Cardiac septum (tissue), 1 donor: Measurements from ENCODE around the gene PHKG2. TPM values are rescaled to one million over a fixed set of nuclear protein-coding genes. Genes with fewer than 3 reads are reported as not detected.
A peak's percentile ranks its signal among the peaks of the same experiment; 100 is the strongest.

Experiments
- DNase-seq: peaks from one replicate; pipeline ENCODE4 v3.0.0-alpha.2; 2020; ENCODE audit warnings: low spot score
- intact Hi-C: fragments of 100-400 bp; cut with DNase I; formaldehyde crosslinking; loops from one replicate; pipeline ENCODE4 v1.14.0; 2022
- total RNA-seq: library from RNA; stranded (reverse); fragmentation: NEBNext Ultra II Directional; extraction: Animal tissue kit (Norgen Biotek cat#: 25700); gene quantifications from one replicate; pipeline ENCODE4 v1.2.1, GENCODE V29; 2021
- donor health status: DM: no; HTN: no; CAD: no.

The PHKG2 gene
- total RNA-seq, 1 donor from 2014 or later: 13.2 TPM

DNA sequence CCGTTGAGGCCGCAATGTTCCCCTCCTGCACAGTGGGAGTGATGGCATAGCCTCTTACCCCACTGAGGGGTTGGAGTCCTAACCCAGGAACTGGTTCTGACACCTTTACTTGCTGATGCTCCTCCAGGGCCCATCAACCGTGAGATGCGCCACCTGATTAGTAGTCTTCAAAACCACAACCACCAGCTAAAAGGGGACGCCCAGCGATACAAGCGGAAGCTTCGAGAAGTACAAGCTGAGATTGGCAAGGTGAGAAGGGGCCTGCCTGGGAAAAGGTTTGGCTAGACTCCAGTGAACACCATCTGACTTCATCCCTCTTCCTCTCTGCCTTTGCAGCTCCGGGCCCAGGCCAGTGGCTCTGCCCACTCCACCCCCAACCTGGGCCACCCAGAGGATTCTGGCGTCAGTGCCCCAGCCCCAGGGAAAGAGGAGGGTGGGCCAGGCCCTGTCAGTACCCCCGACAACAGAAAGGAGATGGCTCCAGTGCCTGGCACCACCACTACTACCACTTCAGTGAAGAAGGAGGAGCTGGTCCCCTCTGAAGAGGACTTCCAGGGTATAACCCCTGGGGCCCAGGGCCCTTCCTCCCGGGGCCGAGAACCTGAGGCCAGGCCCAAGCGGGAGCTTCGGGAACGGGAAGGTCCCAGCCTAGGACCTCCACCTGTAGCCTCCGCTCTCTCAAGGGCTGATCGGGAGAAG, 19.7 kb downstream of the PHKG2 start:
- intact Hi-C loops: no loop called here
- DNase-seq: no peak

DNA sequence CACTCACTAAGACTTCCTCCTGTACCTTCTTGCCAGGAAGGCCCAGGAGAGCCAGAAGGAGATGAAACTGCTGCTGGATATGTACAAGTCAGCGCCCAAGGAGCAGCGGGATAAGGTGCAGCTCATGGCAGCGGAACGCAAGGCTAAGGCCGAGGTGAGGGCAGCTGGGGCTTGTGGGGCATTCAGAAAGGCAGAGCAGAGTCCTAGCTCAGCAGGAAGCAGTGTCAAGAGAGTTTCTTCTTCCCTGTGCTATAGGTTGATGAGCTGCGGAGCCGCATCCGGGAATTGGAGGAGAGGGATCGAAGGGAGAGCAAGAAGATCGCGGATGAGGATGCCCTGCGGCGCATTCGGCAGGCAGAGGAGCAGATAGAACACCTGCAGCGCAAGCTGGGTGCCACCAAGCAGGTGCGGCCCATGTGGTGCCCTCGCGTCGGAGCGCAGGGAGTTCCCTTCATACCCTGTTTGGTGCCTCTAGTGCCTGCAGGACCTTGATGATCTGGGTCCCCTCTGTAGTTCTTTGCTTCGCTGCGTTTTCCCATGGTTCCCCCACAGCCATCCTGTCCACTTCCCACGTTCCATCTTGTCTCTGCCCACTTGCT, 20.5 kb downstream of the PHKG2 start:
- DNase-seq: no peak
- intact Hi-C loops: no loop called here

DNA sequence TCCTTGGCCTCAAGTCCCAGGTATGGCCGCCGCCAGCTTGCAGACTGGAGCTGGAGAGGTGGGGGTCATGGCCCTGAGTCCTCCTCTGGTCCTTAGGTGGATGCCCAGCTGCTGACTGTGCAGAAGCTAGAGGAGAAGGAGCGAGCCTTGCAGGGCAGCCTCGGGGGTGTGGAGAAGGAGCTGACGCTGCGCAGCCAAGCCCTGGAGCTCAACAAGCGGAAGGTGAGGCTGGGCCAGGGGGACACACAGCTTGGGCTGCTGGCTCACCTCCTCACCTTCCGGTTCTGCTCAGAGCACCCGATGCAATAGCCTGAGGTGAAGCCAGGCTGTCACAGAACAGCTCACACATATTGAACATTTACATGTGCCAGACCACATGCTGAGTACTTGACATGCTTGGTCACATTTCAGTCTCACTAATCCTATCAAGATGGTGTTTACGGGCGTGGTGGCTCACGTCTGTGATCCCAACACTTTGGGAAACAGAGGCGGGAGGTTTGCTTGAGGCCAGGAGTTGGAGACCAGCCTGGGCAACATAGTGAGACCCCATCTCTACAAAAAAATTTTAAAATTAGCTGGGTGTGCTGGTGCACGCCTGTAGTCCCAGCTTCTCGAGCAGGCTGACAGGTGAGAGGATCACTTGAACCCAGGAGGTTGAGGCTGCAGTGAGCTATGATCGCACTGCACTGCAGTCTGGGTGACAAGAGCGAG, 21.3 kb downstream of the PHKG2 start:
- intact Hi-C loops: no loop called here
- DNase-seq: no peak

DNA sequence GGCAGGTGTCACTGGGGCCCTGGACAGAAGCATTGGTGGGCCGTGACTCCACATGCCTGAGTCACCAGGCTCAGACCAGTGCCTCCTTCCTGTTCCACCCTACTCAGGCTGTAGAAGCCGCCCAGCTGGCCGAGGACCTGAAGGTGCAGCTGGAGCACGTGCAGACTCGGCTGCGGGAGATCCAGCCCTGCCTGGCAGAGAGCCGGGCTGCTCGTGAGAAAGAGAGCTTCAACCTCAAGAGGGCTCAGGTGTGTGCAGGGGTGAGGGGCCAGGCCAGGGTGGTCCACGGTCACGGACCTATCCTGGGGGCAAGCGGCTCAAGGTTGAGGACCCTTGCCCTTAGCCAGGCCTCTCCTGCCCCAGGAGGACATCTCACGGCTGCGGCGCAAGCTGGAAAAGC, 23.5 kb downstream of the PHKG2 start:
- intact Hi-C loops: no loop called here
- no peak for DNase-seq

DNA sequence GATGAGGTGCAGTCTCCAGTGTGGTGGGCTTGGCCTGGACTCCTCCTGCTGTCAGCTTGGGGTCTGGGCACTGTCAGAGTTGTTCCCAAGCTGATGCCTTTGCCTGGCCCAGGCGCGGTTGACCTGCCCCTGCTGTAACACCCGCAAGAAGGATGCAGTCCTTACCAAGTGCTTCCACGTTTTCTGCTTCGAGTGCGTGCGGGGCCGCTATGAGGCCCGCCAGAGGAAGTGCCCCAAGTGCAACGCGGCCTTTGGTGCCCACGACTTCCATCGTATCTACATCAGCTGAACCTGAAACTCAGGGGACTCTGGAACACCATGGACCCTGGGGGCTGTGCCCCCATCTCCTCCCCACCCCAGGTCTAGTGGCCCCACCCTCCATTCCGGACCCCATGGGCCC, 25.6 kb downstream of the PHKG2 start:
- DNase-seq: no peak
- intact Hi-C loops: no loop called here

DNA sequence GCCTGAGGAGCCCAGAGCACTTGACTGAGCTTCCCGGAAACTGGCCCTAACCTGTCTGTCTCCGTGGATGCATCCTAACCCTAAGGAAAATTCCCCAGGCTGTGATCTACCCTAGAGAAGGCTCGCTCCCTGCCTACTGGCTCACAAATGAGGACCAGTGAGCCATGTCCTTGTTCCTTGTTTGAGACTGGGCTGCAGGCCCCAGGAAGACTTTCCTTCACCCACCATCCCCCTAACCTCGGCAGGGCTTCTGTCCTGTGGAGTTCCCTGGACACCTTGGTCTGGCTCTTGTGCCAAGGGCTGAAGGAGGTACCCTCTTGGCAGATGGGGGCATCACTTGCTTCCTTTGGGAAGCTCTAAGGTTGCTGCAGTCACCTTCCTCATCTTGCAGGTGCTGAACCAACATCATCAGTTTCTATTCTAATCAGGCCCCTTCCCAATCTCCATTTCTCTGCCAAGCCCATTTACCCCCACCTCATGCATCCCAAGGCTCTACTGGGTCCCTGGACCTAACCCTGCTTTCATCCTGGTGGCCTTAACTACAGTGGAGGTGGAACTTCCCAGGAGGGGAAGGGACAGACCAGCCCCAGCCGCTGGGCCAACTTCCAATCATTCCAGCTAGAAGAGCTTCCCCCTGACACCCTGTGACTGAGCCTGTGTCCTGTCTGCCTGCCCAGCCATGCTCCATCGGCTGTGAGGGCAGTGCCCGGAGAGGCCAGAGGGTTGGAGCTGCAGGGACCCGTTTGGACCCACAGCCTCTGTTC, 26.3 kb downstream of the PHKG2 start:
- intact Hi-C loops: loop anchor here (5.0 kb wide), 1 partner anchor 98 kb away; no protein-coding TSS in a partner anchor

DNA sequence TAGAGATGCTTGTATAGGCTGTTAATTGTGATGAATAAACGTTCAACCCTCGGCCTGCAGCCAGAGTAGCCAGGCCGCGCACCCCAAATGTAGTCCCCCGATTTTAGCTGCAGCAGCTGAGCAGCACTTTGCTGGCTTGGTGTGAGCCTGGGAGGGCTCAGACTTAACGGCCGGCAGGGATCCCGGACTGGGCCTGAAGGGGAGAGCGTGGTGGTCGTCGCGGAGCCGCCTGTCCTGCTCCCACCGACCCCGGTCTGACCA, 26.8 kb downstream of the PHKG2 start:
- intact Hi-C loops: loop anchor here (5.0 kb wide), 1 partner anchor 97 kb away; no protein-coding TSS in a partner anchor
- DNase-seq: no peak

More for the DNA sequence above, 26.3 kb downstream of the PHKG2 start:
- peak; percentile 80 for DNase-seq

DNA sequence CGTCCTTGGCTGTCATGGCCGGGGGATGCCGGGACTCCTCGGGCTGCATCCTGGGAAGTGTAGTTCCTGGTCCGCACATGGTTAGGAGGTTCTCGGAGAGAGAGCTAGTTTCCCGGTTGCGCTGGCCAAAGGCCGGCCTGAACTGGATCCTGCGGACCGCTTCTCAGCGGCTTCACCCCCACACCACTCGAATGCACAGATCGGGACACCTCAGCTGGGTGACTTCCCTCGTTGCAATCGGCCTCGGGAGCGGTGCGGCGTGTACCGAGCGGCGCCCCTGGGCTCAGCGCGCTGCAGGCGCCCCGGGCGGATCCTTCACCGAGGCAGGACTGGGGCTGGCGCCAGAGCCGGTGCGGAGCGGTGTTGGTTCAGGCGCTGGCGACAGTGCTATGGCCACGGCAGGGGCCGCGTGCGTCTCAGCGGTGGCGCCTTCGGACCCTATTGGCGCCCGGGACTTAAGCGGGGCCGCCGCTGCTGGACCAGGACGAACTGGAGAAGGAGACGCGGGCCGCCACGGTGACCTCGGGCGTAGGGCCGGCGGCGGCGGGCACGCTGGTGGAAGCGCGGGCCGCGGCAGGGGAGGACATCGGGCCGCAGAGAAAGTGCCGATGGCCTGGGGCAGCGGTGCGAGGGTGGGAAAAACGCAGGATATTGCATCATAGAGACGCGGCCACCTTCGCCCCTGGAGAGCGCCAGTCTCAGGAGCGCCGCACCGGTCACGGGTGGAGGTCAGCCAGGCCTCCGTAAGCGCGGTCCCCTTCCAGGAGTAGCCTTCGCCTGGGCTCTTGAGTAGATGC, 27.4 kb downstream of the PHKG2 start:
- intact Hi-C loops: loop anchor here (5.0 kb wide), 1 partner anchor 97 kb away; no protein-coding TSS in a partner anchor
- peak; percentile 90 for DNase-seq

DNA sequence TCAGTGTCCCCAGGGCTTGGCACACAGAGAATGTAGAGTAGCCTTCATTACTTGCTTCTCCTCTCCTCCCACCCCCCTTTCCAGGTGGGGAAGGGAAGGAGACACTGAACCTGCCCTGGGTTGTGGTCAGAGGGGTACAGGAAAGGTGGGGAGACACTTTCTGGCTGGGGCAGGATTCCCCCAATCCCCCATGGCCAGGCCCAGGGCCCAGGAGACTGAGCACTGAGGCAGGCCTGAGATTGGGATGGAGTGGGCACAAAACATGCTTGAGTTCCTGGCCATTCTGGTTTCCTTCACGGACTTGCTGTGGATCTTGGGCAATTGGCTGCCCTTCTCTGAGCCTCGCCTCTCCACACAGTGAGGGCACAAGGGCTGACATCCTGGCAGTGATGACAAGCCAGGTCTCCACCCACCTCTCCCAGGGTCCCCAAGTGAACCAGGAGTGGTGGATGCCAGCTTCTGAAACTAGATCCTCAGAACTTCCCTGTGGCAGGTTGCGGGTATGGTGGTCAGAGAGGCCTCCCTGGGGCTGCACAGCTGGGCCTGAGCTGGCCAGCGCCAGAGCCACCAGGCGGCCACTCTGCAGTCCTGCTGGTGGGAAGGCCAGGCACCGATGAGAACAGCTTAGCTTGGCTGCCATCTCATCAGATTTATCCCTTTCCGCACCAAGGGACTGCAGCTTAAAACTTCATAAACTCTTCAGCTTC, 29.5 kb downstream of the PHKG2 start:
- no peak for DNase-seq
- intact Hi-C loops: loop anchor here (5.0 kb wide), 1 partner anchor 95 kb away; no protein-coding TSS in a partner anchor

DNA sequence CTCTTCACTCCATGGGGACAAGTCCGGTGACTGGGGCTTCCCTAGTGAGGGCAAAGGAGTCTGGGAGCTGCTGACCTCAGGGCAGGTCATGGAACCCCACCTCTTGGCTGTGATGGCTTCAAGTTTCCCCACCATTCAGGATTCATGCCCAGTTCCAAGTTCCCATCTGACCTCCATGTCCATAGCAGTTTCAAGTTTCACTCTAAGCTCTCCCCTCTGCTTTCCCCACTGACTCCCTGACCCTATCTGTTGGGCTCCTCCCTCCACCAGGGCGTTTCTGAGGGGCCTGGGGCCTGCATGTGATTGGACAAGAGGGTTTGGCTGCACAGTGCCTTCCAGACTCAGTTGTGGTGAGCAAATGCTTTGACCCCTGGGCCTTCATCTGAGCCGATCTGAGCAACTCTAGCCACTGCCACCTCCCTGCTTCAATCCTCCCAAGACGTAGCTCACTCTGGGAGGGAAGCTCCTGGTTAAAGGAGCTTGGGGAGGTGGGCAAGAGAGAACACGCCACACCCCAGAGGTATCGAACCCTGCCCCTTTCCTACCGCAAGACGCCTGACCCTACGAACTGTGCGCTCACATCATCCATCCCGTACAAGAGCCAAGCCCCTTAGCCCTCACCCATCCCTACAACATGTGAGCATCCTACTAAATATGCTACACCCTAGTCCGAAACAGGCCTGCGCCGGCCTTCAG, 30.5 kb downstream of the PHKG2 start:
- intact Hi-C loops: loop anchor here (5.0 kb wide), 1 partner anchor 94 kb away; no protein-coding TSS in a partner anchor
- DNase-seq: no peak

DNA sequence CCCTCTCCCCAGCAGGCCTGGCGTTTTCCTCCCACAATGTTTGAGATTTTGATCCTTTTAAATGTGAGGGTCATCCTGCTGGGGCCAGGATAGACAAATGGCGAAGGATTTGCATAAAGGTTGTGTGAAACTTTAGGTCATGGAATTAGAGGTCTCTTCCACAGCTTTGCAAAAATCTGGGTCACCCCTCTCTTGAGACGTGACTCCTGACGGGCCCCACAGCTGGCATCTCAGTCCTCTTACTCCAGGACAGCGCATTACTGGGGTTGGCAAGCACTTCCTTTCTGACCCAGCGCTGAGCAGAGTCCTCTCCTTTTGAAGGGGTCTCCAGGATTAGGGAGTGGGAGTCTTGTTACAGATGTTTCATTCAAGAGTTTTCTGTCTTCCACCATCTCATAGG, 31.4 kb downstream of the PHKG2 start:
- intact Hi-C loops: loop anchor here (5.0 kb wide), 1 partner anchor 93 kb away; no protein-coding TSS in a partner anchor

DNA sequence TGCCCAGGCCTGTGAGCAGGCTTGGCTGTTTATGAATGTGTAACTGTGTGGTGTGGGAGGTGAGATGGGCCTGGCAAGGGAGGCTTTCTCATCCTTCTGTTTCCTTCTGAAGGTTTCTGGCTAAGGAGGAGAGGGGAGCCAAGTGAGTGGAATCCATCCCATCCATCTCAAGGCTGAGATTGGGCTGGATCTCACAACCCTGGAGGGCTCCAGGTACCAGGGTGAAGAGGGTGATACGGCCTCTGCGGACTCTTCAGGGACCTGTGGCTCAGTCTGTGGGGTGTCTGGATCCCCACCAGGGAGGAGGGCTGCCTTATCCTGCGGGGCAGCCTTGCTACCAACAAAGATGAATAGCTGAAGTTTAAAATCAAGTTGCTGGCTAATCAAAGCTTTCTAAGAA, 31.8 kb downstream of the PHKG2 start:
- DNase-seq: no peak
- intact Hi-C loops: no loop called here

More for the DNA sequence above, 31.4 kb downstream of the PHKG2 start:
- DNase-seq: no peak

DNA sequence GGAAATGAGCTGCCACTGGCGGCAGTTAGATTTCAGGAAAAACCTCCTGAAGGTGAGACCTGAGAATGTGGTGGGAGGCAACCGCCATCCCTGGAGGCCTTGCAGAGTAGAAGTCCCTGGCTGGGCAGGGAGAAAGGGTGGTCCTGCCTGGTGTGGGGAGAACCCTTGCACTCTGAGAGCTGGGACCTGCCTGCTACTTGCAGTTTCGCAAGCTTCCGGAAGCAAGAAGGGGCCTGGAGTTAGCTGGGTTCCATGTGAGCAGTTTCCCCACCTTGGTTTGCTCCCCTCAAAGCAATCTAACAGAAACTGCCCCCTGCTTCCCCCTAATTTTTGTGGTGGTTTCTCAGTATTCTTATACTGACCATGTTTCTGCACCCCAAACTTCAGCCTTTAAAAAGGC, 32.3 kb downstream of the PHKG2 start:
- DNase-seq: no peak
- intact Hi-C loops: no loop called here

DNA sequence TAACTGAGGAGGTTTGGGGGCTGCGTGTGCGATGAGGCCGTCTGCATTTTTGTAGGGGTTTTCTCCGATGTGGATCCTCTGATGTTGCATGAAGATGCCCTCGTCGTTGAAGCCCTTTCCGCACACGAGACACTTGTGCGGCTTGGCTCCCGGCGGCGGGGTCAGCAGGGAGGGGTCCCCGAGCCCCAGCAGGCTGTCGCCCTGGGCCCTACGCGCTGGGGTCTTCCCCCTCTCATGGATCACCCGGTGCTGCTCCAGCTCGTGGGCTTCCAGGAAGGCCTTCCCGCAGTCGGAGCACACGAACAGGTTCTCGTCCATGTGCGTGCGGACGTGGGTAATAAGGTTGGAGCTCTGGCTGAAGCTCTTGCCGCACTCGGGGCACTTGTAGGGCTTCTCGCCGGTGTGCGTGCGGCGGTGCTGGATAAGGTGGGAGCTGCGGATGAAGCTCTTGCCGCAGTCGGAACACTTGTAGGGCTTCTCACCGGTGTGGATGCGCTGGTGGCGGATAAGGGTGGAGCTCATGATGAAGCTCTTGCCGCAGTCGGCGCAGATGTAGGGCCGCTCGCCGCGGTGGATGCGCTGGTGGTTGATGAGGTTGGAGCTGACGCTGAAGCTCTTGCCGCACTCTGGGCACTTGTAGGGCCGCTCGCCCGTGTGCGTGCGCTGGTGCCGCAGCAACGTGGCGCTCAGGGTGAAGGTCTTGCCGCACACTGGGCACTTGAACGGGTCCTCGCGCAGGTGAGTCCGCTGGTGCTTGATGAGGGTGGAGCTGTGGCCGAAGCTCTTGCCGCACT, 34.5 kb downstream of the PHKG2 start:
- intact Hi-C loops: no loop called here
- no peak for DNase-seq

DNA sequence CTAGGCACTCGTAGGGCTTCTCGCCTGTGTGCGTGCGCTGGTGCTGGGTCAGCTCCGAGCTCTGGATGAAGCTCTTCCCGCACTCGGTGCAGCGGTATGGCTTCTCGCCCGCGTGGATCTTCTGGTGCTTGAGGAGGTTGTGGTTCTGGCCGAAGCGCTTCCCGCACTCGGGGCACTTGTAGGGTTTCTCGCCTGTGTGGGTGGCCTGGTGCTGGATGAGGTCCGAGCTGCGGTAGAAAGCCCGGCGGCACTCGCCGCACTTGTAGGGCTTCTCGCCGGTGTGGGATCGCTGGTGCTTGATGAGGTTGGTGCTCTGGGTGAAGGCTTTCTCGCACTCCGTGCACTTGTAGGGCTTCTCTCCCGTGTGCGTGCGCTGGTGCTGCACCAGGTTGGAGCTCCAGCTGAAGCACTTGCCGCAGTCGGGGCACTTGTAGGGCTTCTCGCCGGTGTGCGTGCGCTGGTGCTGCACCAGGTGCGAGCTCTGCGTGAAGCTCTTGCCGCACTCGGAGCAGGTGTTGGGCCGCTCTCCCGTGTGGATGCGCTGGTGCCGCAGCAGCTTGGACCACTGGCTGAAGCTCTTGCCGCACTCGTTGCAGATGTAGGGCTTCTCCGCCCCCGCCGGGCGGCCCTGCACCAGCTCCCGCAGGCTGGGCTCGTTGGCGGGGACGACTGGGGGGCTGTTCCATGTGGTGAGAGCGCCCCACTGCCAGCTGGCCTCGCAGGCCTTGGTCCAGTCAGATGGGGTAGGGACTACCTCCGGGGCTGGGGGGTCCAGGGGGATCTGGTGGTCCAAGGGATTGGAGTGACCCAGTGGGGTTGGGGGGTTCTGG, 35.3 kb downstream of the PHKG2 start:
- intact Hi-C loops: no loop called here

DNA sequence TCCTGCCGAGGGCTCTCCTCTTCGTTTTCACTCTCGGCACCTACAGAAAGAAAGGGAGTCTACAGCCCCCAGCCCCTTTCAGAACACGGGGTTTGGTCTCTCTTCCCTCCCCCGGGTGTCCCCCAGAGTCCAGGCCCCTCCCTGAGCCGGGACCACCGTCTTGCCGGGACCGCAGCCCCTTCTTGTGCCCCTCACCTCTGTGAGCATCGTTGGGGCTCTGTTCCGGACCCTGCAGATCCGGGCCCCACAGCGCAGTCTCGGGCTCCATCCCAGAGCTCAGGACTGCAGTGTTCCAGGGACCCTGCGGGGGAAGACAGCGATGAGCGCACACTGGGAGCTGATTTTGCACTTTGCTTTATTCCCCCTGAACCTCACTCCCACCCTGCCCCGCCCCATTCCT, 36.0 kb downstream of the PHKG2 start:
- no peak for DNase-seq
- intact Hi-C loops: no loop called here

More for the DNA sequence above, 35.3 kb downstream of the PHKG2 start:
- DNase-seq: no peak
